HUES64 (cell line): ENCODE results near the gene PFKL.
A peak's percentile ranks its signal among the peaks of the same experiment; 100 is the strongest.
"Not testable (repeated sequence)": the region's sequence is repeated elsewhere in the genome, so short reads cannot be mapped to it uniquely, and the experiment has no call there.

ENCODE experiments used
- H3K27ac ChIP-seq: 2 replicates; pipeline ENCODE4 v1.7.0; 2013; ENCODE audit warnings: low read depth, low read length, inconsistent platforms
- H3K27me3 ChIP-seq: 2 replicates; pipeline ENCODE4 v1.6.1; 2013; ENCODE audit warnings: mild to moderate bottlenecking, low read length; ENCODE audit not compliant: insufficient read depth
- H3K36me3 ChIP-seq: 2 replicates; pipeline ENCODE4 v1.6.1; 2013; ENCODE audit warnings: mild to moderate bottlenecking, low read length; ENCODE audit not compliant: insufficient read depth
- H3K4me1 ChIP-seq: 2 replicates; pipeline ENCODE4 v1.6.1; 2013; ENCODE audit warnings: mild to moderate bottlenecking, low read length, moderate library complexity; ENCODE audit not compliant: insufficient read depth
- H3K4me3 ChIP-seq: 2 replicates; pipeline ENCODE4 v1.5.1; 2013; ENCODE audit warnings: mild to moderate bottlenecking, low read length, moderate library complexity
- H3K9ac ChIP-seq: 2 replicates; pipeline ENCODE4 v1.6.1; 2013; ENCODE audit warnings: mild to moderate bottlenecking, low read depth, low read length
- H3K9me3 ChIP-seq: 2 replicates; pipeline ENCODE4 v1.6.1; 2013; ENCODE audit warnings: low read depth, low read length; ENCODE audit not compliant: insufficient read depth
- WGBS: fragments of 150-250, 120-280 bp; methylation state at CpG from one replicate; pipeline ENCODE4 v1.1.7; 2013; ENCODE audit warnings: missing lambda C conversion rate; 5-methylcytosine and 5-hydroxymethylcytosine counted together

Gene PFKL

GRCh38 chr21:44297525-44298290 lies 2.1 kb upstream of the PFKL start:
- Histone ChIP-seq H3K36me3 (no peaks in the 10 kb centered on the region), H3K27ac (no peak overlapping the region), H3K4me3 (no peak overlapping the region), H3K9ac (no peak overlapping the region), H3K4me1 (no peaks in the 10 kb centered on the region), H3K9me3 (no peaks in the 10 kb centered on the region), H3K27me3 (no peaks in the 10 kb centered on the region)
- 40% methylated on average over 22 of the region's 22 CpGs for WGBS

- Histone ChIP-seq H3K27me3 (no peaks in the 10 kb centered on the region), H3K9me3 (no peaks in the 10 kb centered on the region), H3K36me3 (no peaks in the 10 kb centered on the region), H3K4me3 (no peak overlapping the region), H3K9ac (no peak overlapping the region), H3K4me1 (no peaks in the 10 kb centered on the region), H3K27ac (no peak overlapping the region)
- 92% methylated on average over 1 of the region's 2 CpGs for WGBS
Measured at GRCh38 chr21:44298301-44298700, 1.6 kb upstream of the PFKL start.

- peak overlapping the region; percentile 65 for H3K9ac ChIP-seq
- H3K9me3 ChIP-seq, result no peaks in the 10 kb centered on the region
- 41% methylated on average over 6 of the region's 10 CpGs for WGBS
- no peaks in the 10 kb centered on the region for H3K36me3 ChIP-seq
- no peak overlapping the region; the same call in 1 of the 2 replicates for H3K27ac ChIP-seq
- H3K27me3 ChIP-seq, result no peaks in the 10 kb centered on the region
- H3K4me3 ChIP-seq, result peak overlapping the region; percentile 66
- H3K4me1 ChIP-seq, result no peaks in the 10 kb centered on the region; the same call in 1 of the 2 replicates
Measured at GRCh38 chr21:44299085-44299457, 782 bp upstream of the PFKL start.

- Histone ChIP-seq H3K36me3 (no peaks in the 10 kb centered on the region), H3K4me1 (no peaks in the 10 kb centered on the region; the same call in 1 of the 2 replicates), H3K9ac (peak overlapping the region; percentile 69), H3K4me3 (peak overlapping the region; percentile 66), H3K27me3 (no peaks in the 10 kb centered on the region), H3K27ac (no peak overlapping the region), H3K9me3 (no peaks in the 10 kb centered on the region)
- WGBS, result 2% methylated on average over 65 of the region's 67 CpGs
Measured at GRCh38 chr21:44300262-44300959, 558 bp downstream of the PFKL start.

GRCh38 chr21:44301141-44301540 lies 1.3 kb downstream of the PFKL start:
- no peaks in the 10 kb centered on the region for H3K9me3 ChIP-seq
- WGBS, result 86% methylated on average over 13 of the region's 13 CpGs
- no peaks in the 10 kb centered on the region for H3K36me3 ChIP-seq
- no peak overlapping the region; the same call in 1 of the 2 replicates for H3K9ac ChIP-seq
- H3K4me3 ChIP-seq, result peak overlapping the region; percentile 66
- H3K27me3 ChIP-seq, result no peaks in the 10 kb centered on the region
- no peak overlapping the region for H3K27ac ChIP-seq
- H3K4me1 ChIP-seq, result no peaks in the 10 kb centered on the region; the same call in 1 of the 2 replicates

GRCh38 chr21:44301961-44302406 lies 2.1 kb downstream of the PFKL start:
- H3K36me3 ChIP-seq, result no peaks in the 10 kb centered on the region
- WGBS, result 94% methylated on average over 9 of the region's 9 CpGs

GRCh38 chr21:44302573-44303401 lies 2.9 kb downstream of the PFKL start:
- H3K36me3 ChIP-seq, H3K27ac ChIP-seq, H3K4me1 ChIP-seq, H3K27me3 ChIP-seq, H3K9me3 ChIP-seq, H3K4me3 ChIP-seq, H3K9ac ChIP-seq: not testable (repeated sequence)
- 91% methylated on average over 23 of the region's 23 CpGs for WGBS

More at GRCh38 chr21:44301961-44302406, 2.1 kb downstream of the PFKL start:
- Histone ChIP-seq H3K27ac (no peak overlapping the region), H3K9ac (no peak overlapping the region), H3K4me3 (no peak overlapping the region), H3K9me3 (no peaks in the 10 kb centered on the region), H3K27me3 (no peaks in the 10 kb centered on the region), H3K4me1 (no peaks in the 10 kb centered on the region; the same call in 1 of the 2 replicates)

GRCh38 chr21:44303490-44303981 lies 3.7 kb downstream of the PFKL start:
- Histone ChIP-seq H3K36me3 (peaks cover 4% of the 10 kb centered on the region; the same call in 1 of the 2 replicates), H3K27me3 (no peaks in the 10 kb centered on the region), H3K9ac (no peak overlapping the region), H3K4me1 (no peaks in the 10 kb centered on the region; the same call in 1 of the 2 replicates), H3K9me3 (no peaks in the 10 kb centered on the region), H3K4me3 (no peak overlapping the region), H3K27ac (no peak overlapping the region; the same call in 1 of the 2 replicates)
- 89% methylated on average over 12 of the region's 12 CpGs for WGBS

- no peaks in the 10 kb centered on the region for H3K9me3 ChIP-seq
- peaks cover 4% of the 10 kb centered on the region for H3K4me1 ChIP-seq
- no peak overlapping the region for H3K4me3 ChIP-seq
- no peaks in the 10 kb centered on the region for H3K27me3 ChIP-seq
- peaks cover 4% of the 10 kb centered on the region; the same call in 1 of the 2 replicates for H3K36me3 ChIP-seq
- whole genome bisulfite sequencing, result 89% methylated on average over 16 of the region's 16 CpGs
- H3K27ac ChIP-seq, result no peak overlapping the region; the same call in 1 of the 2 replicates
- H3K9ac ChIP-seq, result no peak overlapping the region; the same call in 1 of the 2 replicates
Measured at GRCh38 chr21:44304011-44304616, 4.3 kb downstream of the PFKL start.

GRCh38 chr21:44304877-44305293 lies 5.0 kb downstream of the PFKL start:
- H3K4me3 ChIP-seq, result no peak overlapping the region
- peaks cover 4% of the 10 kb centered on the region; the same call in 1 of the 2 replicates for H3K36me3 ChIP-seq
- no peak overlapping the region for H3K9ac ChIP-seq
- H3K27me3 ChIP-seq, result no peaks in the 10 kb centered on the region
- 81% methylated on average over 8 of the region's 8 CpGs for WGBS
- H3K9me3 ChIP-seq, result no peaks in the 10 kb centered on the region
- H3K4me1 ChIP-seq, result peaks cover 4% of the 10 kb centered on the region
- H3K27ac ChIP-seq, result no peak overlapping the region
